Erythroblast (primary cell): ENCODE measurements around the gene MCM9.

Experiments
- GATA1 ChIP-seq: IDR thresholded peaks from 2 replicates; pipeline ENCODE4 v1.6.1; 2011; ENCODE audit warnings: low read depth, mild to moderate bottlenecking, control low read depth, low read length, moderate library complexity
- POLR2A ChIP-seq: IDR thresholded peaks from 2 replicates; pipeline ENCODE4 v1.6.1; 2011; ENCODE audit warnings: mild to moderate bottlenecking, low read length

GRCh38 chr6:118980063-118980462 lies 45.1 kb upstream of the MCM9 start:
- TF ChIP-seq POLR2A (no peak), GATA1 (no peak)
